MM.1S (cell line): Measurements from ENCODE around the gene NFKBIL1.
A peak's percentile ranks its signal among the peaks of the same experiment; 100 is the strongest.

Experiments used
- DNase-seq: peaks from one replicate; pipeline ENCODE4 v3.0.0-alpha.2; 2015
- H2AFZ ChIP-seq: fragments of 300-600 bp; sonication (generic); 2 replicates; pipeline ENCODE4 v1.6.0; 2016; ENCODE audit warnings: antibody characterized with exemption, low read length
- H3F3A ChIP-seq: fragments of 300-600 bp; sonication (generic); 2 replicates; pipeline ENCODE4 v1.6.1; 2016; ENCODE audit warnings: mild to moderate bottlenecking, antibody characterized with exemption, low read length, moderate library complexity, mixed read lengths; ENCODE audit not compliant: insufficient read depth
- H3K27ac ChIP-seq: fragments of 300-600 bp; sonication (generic); 2 replicates; pipeline ENCODE4 v1.5.1; 2016; ENCODE audit warnings: mild to moderate bottlenecking, low read length
- H3K27me3 ChIP-seq: fragments of 300-600 bp; sonication (generic); replicated peaks from 2 replicates; pipeline ENCODE4 v1.6.0; 2016; ENCODE audit warnings: low read length; ENCODE audit not compliant: insufficient read depth
- H3K36me3 ChIP-seq: fragments of 300-600 bp; sonication (generic); replicated peaks from 2 replicates; pipeline ENCODE4 v1.6.1; 2016; ENCODE audit warnings: mild to moderate bottlenecking, low read length, mixed read lengths; ENCODE audit not compliant: insufficient read depth
- H3K4me1 ChIP-seq: fragments of 300-600 bp; sonication (generic); 2 replicates; pipeline ENCODE4 v1.6.1; 2016; ENCODE audit warnings: low read length, mixed read lengths
- H3K4me2 ChIP-seq: fragments of 300-600 bp; sonication (generic); 2 replicates; pipeline ENCODE4 v1.6.0; 2016; ENCODE audit warnings: low read depth, low read length
- H3K4me3 ChIP-seq: fragments of 300-600 bp; sonication (generic); 2 replicates; pipeline ENCODE4 v1.5.1; 2016; ENCODE audit warnings: low read length, mixed read lengths
- H3K79me2 ChIP-seq: fragments of 300-600 bp; sonication (generic); 2 replicates; pipeline ENCODE4 v1.6.1; 2016; ENCODE audit warnings: mixed run types, low read length, mixed read lengths
- H3K9ac ChIP-seq: fragments of 300-600 bp; sonication (generic); 2 replicates; pipeline ENCODE4 v1.6.1; 2016; ENCODE audit warnings: low read length, mixed read lengths
- H3K9me2 ChIP-seq: fragments of 300-600 bp; sonication (generic); replicated peaks from 2 replicates; pipeline ENCODE4 v1.6.1; 2016; ENCODE audit warnings: mild to moderate bottlenecking, low read length, mixed read lengths; ENCODE audit not compliant: insufficient read depth
- H3K9me3 ChIP-seq: fragments of 300-600 bp; sonication (generic); replicated peaks from 2 replicates; pipeline ENCODE4 v1.6.1; 2016; ENCODE audit warnings: mild to moderate bottlenecking, low read length, mixed read lengths; ENCODE audit not compliant: insufficient read depth
- H4K20me1 ChIP-seq: fragments of 300-600 bp; sonication (generic); 2 replicates; pipeline ENCODE4 v1.6.1; 2016; ENCODE audit warnings: mild to moderate bottlenecking, low read length, moderate library complexity, mixed read lengths; ENCODE audit not compliant: insufficient read depth
- CTCF ChIP-seq: fragments of 300-600 bp; sonication (generic); IDR thresholded peaks from 2 replicates; pipeline ENCODE4 v1.5.1; 2016; ENCODE audit warnings: antibody characterized with exemption, low read length, mixed read lengths
- EZH2 ChIP-seq: fragments of 300-600 bp; sonication (generic); optimal IDR thresholded peaks from 2 replicates; pipeline ENCODE3; 2017; ENCODE audit warnings: low read depth, mild to moderate bottlenecking, antibody characterized with exemption, low read length, mixed read lengths
- EZH2phosphoT487 ChIP-seq: fragments of 300-600 bp; sonication (generic); IDR thresholded peaks from 2 replicates; pipeline ENCODE4 v1.6.1; 2018; ENCODE audit warnings: antibody characterized with exemption, low read length

NFKBIL1 gene

DNA sequence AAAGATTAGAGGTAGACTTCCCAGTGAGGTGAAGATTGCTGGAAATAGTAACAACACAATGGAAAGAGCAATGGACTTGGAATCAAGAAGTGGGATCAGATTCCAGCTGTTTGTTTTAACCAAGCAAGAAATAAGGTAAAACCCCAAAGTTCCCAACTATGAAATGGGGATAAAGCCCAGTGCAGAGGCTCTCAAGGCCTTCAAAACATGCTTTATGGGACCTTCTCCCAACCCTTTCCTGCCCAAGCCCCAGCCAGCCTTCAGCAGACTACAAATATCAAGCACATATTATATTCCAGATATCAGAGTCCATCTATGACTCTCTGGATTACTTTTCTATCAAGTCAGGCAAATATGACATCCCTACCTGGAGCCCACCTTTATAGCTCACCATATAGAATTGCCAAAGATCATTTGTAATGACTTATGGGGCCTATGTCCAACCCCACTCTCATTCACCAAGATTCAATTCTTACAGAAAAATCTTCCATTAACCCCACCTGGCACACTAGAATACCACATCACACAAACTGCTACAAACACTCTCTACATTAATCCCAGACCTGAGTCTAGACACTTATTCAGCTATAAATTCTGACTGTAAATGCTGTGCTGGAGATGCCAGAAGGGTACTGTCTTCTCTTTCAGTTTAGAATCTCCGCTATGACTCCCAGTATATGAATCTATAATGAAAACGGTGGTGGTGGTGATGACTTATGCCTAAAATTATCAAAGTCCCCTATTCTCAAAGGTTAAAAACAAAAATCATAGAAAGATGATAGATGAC is 11.7 kb upstream of the NFKBIL1 start:
- Histone ChIP-seq H3F3A (peaks cover 14% of the 10 kb centered on the region), H3K4me1 (peaks cover 22% of the 10 kb centered on the region), H3K79me2 (peaks cover 70% of the 10 kb centered on the region)

GRCh38 chr6:31538805-31539400 is 8.5 kb upstream of the NFKBIL1 start:
- no peaks in the 10 kb centered on the region for H3K9me2 ChIP-seq
- DNase-seq = no peak
- peaks cover 21% of the 10 kb centered on the region for H3K36me3 ChIP-seq
- peak overlapping the region; percentile 89; the same call in 1 of the 2 replicates for H3K9ac ChIP-seq
- H3K79me2 ChIP-seq = peaks cover 91% of the 10 kb centered on the region
- no peaks in the 10 kb centered on the region for H3K27me3 ChIP-seq
- TF ChIP-seq CTCF (no peak), EZH2phosphoT487 (no peak), EZH2 (no peak)
- no peaks in the 10 kb centered on the region for H3K9me3 ChIP-seq
- peaks cover 22% of the 10 kb centered on the region for H3K4me1 ChIP-seq
- H3K4me2 ChIP-seq = peak overlapping the region; percentile 99
- H3F3A ChIP-seq = peaks cover 22% of the 10 kb centered on the region
- no peak overlapping the region for H2AFZ ChIP-seq
- H3K27ac ChIP-seq = no peak overlapping the region
- peaks cover 49% of the 10 kb centered on the region for H4K20me1 ChIP-seq
- no peak overlapping the region for H3K4me3 ChIP-seq

More for the DNA sequence above, 11.7 kb upstream of the NFKBIL1 start:
- Histone ChIP-seq H3K27me3 (no peaks in the 10 kb centered on the region), H4K20me1 (peaks cover 47% of the 10 kb centered on the region), H3K4me3 (no peak overlapping the region), H3K9me2 (no peaks in the 10 kb centered on the region), H3K9ac (no peak overlapping the region), H3K27ac (no peak overlapping the region), H3K36me3 (peaks cover 21% of the 10 kb centered on the region), H3K4me2 (no peak overlapping the region), H3K9me3 (no peaks in the 10 kb centered on the region), H2AFZ (no peak overlapping the region)
- TF ChIP-seq EZH2 (no peak), CTCF (no peak), EZH2phosphoT487 (no peak)
- DNase-seq = no peak

DNA sequence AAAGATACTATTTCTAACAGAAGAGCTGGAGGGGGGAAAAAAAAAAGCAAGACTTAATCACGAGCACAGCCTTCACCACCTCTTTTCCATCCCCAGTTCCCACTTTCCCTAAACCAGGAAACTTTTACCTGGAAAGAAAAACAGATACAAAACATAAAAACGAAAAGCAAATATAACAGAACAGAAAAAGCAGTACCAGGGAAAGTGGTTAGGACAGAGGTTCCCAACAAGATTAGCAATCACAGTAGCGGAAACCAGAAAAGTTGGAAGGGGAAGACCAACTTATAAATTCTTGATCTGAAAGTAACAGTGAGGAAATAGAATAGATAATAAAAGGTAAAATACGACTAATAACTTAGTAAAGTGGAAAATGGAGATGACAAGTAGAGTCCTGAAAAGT is 6.8 kb upstream of the NFKBIL1 start:
- peak overlapping the region; percentile 89 for H3K9ac ChIP-seq
- TF ChIP-seq EZH2phosphoT487 (no peak), CTCF (no peak), EZH2 (no peak)
- H3K9me2 ChIP-seq = no peaks in the 10 kb centered on the region
- H3K27me3 ChIP-seq = no peaks in the 10 kb centered on the region
- peak overlapping the region; percentile 99 for H3K4me2 ChIP-seq
- no peak overlapping the region for H2AFZ ChIP-seq
- H3K4me1 ChIP-seq = peaks cover 22% of the 10 kb centered on the region
- no peak overlapping the region for H3K27ac ChIP-seq
- peaks cover 47% of the 10 kb centered on the region for H4K20me1 ChIP-seq
- H3K4me3 ChIP-seq = peak overlapping the region; percentile 89
- no peak for DNase-seq
- peaks cover 16% of the 10 kb centered on the region for H3F3A ChIP-seq
- no peaks in the 10 kb centered on the region for H3K9me3 ChIP-seq
- H3K36me3 ChIP-seq = peaks cover 13% of the 10 kb centered on the region
- H3K79me2 ChIP-seq = peaks cover 74% of the 10 kb centered on the region
